ENCODE results near the gene GABARAPL1.
"Not testable (repeated sequence)": the region's sequence is repeated elsewhere in the genome, so short reads cannot be mapped to it uniquely, and the experiment has no call there.

Gene GABARAPL1

DNA sequence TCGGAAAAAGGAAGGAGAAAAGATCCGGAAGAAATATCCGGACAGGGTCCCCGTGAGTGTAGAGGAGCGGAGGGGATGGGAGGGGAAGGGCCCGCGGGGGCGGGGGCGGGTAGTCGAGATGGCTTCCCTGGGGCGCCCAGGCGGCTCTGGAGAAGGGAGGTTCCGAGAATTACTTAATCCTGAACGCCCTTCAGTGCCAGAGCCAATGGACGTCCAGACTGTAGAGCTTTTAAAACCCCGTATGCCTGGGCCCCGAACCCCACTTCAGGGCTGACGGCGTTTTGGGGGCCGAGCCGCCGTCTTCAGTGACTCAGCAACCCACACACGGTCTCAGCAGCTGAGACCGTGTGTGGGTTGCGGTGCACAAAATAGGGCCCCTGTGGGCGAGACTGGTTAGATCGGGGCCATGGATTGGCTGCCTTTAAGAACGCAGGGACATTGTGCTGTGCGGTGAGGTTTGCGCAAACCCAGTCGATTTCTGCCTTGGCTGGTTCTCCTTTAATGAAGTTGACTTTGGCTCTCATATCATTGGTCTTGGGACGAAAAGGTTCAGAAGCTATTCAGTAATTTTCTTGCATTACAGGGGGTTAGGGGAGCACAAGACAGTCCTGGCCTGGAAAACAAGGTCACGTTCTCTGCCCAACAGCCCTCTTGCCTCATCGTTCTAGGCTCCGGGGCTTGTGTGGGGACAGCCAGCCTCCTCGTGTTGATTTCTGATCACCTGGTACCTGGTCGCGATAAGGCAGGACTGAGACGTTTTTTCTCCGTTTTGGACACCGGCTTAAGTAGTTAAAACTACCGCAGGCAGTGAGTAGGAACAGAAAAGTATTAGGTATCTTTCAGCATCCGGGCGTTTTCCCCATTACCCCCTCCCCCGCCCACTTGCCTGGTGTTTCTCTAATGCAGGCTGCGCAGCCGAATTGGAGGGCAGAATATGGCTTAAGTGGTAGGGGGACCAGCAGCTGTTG is 775 bp downstream of the GABARAPL1 start:
- Histone ChIP-seq H3K4me3 (ENCODE audit: low read depth in 1 of 2, low read length in 1 of 2) (peak overlapping the region; percentile 90 to 94), H3K27ac (peak overlapping the region; percentile 100), H3K4me1 (ENCODE audit: control insufficient read depth in 1 of 2, insufficient read depth in 1 of 2, low read depth in 1 of 2, low read length in 1 of 2) (peaks cover 25 to 31% of the 10 kb centered on the region in 2 experiments), H3K9me3 (no peaks in the 10 kb centered on the region), H3K36me3 (peaks cover 26% of the 10 kb centered on the region), H3K27me3 (no peaks in the 10 kb centered on the region)
- TF ChIP-seq CTCF (IDR thresholded peaks at IDR 0.05): peak; percentile 2

DNA sequence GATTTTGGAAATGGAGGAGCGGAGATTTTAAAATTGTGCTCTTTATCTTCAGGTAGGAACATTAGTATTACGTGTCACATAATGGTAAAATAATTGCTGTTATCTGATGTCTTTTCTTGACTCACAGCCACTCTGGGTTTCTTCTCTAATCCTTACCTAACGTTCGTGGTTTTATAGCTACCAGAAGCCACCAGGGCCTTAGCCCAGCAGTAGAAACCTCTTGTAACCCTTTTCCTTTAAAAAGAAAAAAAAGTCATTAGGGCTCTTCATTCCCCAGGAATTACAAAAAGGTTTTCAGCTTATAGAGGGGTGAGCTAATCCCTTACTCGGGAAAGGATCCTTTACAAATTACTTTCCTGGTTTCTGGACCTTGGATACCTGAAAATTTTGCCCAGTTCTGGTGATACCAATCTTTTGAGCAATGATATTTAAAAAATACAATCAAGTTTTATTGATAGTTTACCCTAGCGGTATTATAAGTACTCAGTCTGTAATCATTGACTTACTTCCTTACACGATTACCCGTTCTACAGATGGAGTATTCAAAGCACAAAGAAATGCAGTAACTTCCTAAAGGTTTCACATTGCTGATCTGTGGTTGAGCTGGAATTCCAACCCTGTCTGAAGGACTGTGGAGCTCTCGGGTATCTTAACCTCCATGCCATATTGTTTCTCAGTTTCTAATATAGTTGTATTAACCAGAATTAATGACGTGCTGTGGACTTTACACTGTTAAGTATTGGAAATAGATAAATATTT is 1.6 kb downstream of the GABARAPL1 start:
- peak overlapping the region; percentile 90 to 94 for H3K4me3 ChIP-seq (ENCODE audit: low read depth in 1 of 2, low read length in 1 of 2)
- no peak for TF ChIP-seq CTCF (IDR thresholded peaks at IDR 0.05)
- no peaks in the 10 kb centered on the region for H3K9me3 ChIP-seq
- no peaks in the 10 kb centered on the region for H3K27me3 ChIP-seq
- H3K4me1 ChIP-seq (ENCODE audit: control insufficient read depth in 1 of 2, insufficient read depth in 1 of 2, low read depth in 1 of 2, low read length in 1 of 2): peaks cover 25 to 31% of the 10 kb centered on the region in 2 experiments
- H3K27ac ChIP-seq: peak overlapping the region; percentile 100
- H3K36me3 ChIP-seq: peaks cover 34% of the 10 kb centered on the region

DNA sequence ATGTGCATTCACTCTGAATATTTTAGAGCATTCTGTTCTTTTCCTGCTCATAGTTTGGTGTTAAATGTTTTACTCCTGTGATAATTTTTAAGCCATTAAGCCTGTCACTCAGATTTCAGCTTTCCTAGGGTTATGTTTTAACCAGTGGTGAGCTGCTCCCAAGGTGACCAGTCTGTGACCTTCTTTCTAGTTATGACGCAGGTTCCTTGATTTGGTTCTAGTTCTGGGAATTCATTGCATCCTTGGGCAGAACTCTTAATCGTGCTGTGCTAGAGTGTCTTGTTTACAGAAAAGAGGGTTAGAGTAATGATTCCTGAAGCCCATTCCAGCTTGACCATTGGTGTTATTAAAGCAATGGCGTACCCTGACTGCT is 2.2 kb downstream of the GABARAPL1 start:
- peak overlapping the region; percentile 90 to 94 for H3K4me3 ChIP-seq (ENCODE audit: low read depth in 1 of 2, low read length in 1 of 2)
- H3K27me3 ChIP-seq: no peaks in the 10 kb centered on the region
- peaks cover 25 to 31% of the 10 kb centered on the region in 2 experiments for H3K4me1 ChIP-seq (ENCODE audit: control insufficient read depth in 1 of 2, insufficient read depth in 1 of 2, low read depth in 1 of 2, low read length in 1 of 2)
- H3K27ac ChIP-seq: peak overlapping the region; percentile 100
- no peaks in the 10 kb centered on the region for H3K9me3 ChIP-seq
- H3K36me3 ChIP-seq: peaks cover 40% of the 10 kb centered on the region
- TF ChIP-seq CTCF (IDR thresholded peaks at IDR 0.05): no peak

DNA sequence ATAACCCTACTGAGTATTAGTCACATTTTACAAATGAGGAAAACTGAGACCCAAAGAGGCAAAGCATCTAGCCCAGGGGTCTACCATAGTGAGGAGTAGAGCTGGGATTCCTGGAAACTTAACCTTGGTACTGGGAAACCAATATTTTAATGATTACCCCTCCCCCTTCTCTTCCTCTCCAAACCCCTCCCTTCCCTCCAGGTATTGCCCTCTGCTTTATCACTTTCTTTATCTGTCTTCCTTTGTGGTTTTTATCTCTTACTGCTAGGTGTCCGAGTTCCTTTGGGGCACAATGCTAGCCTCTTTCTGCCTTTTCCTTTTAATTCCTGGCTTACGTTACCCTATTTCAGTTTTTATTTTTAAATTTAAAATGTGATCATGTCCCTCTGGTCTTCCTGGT is 2.8 kb downstream of the GABARAPL1 start:
- no peak overlapping the region for H3K27ac ChIP-seq
- no peaks in the 10 kb centered on the region for H3K9me3 ChIP-seq
- H3K4me1 ChIP-seq (ENCODE audit: control insufficient read depth in 1 of 2, insufficient read depth in 1 of 2, low read depth in 1 of 2, low read length in 1 of 2): peaks cover 25 to 31% of the 10 kb centered on the region in 2 experiments
- no peak for TF ChIP-seq CTCF (IDR thresholded peaks at IDR 0.05)
- no peak overlapping the region for H3K4me3 ChIP-seq (ENCODE audit: low read depth in 1 of 2, low read length in 1 of 2)
- no peaks in the 10 kb centered on the region for H3K27me3 ChIP-seq
- peaks cover 46% of the 10 kb centered on the region for H3K36me3 ChIP-seq

GRCh38 chr12:10215946-10216345 is 3.3 kb downstream of the GABARAPL1 start:
- not testable (repeated sequence) for H3K27ac ChIP-seq; H3K4me3 ChIP-seq (ENCODE audit: low read depth in 1 of 2, low read length in 1 of 2); H3K27me3 ChIP-seq; H3K9me3 ChIP-seq
- peaks cover 51% of the 10 kb centered on the region for H3K36me3 ChIP-seq
- peaks cover 25 to 31% of the 10 kb centered on the region in 2 experiments for H3K4me1 ChIP-seq (ENCODE audit: control insufficient read depth in 1 of 2, insufficient read depth in 1 of 2, low read depth in 1 of 2, low read length in 1 of 2)
